Measurements from ENCODE around the gene KIAA2012. TPM values are rescaled to one million over a fixed set of nuclear protein-coding genes. Genes with fewer than 3 reads are reported as not detected.

KIAA2012 gene
- total and polyA plus RNA-seq, 2 donors (not counting 1 experiment from before 2014, with no cell fraction given): not detected

GRCh38 chr2:202064171-202064880 is 8.7 kb upstream of the KIAA2012 start:
- no peak overlapping the region for H3K27ac ChIP-seq (ENCODE audit: low read length in 2 of 2)

GRCh38 chr2:202064881-202065230 is 8.2 kb upstream of the KIAA2012 start:
- no peak overlapping the region for H3K4me2 ChIP-seq (replicated peaks; ENCODE audit: low read depth, low read length, poor library complexity, severe bottlenecking)
- Mint-ChIP-seq H3K9me3 (ENCODE audit: insufficient read depth) (no peaks in the 10 kb centered on the region), H3K27ac (no peak overlapping the region), H3K4me1 (no peaks in the 10 kb centered on the region), H3K27me3 (peaks cover 22% of the 10 kb centered on the region), H3K4me3 (no peak overlapping the region)
- no peak overlapping the region for H2AFZ ChIP-seq (ENCODE audit: insufficient read depth, low read depth, low read length, poor library complexity, severe bottlenecking)
- ChIA-PET CTCF (no interaction called here), POLR2A (no interaction called here)
- no peak overlapping the region for H3K27ac ChIP-seq (ENCODE audit: low read length in 2 of 2)
- H3K4me3 ChIP-seq (ENCODE audit: control extremely low read depth in 1 of 5, extremely low read depth in 1 of 5, insufficient read depth in 1 of 5, low read depth in 2 of 5, low read length in 4 of 5): no peak overlapping the region
- ATAC-seq (ENCODE audit: low read depth) (no peak), DNase-seq (no peak)
- no peaks in the 10 kb centered on the region for H3K36me3 ChIP-seq (replicated peaks in 1 of 2; ENCODE audit: control extremely low read depth in 1 of 2, control insufficient read depth in 1 of 2, extremely low read depth in 1 of 2, insufficient read depth in 2 of 2, low read length in 1 of 2)
- TF ChIP-seq EZH2 (IDR thresholded peaks at IDR 0.05; ENCODE audit: borderline replicate concordance, insufficient read depth, low read depth, low read length, poor library complexity, severe bottlenecking): no peak
- no peak for TF ChIP-seq CTCF (IDR thresholded peaks at IDR 0.05)
- no peaks in the 10 kb centered on the region for H3K9me3 ChIP-seq (ENCODE audit: control extremely low read depth in 1 of 3, control insufficient read depth in 2 of 3, insufficient read depth in 1 of 3, low read length in 2 of 3)
- intact Hi-C loops (cut with micrococcal nuclease): no loop called here
- no peaks in the 10 kb centered on the region for H3K79me2 ChIP-seq (ENCODE audit: control insufficient read depth, insufficient read depth, low read length)
- H4K20me1 ChIP-seq (ENCODE audit: control insufficient read depth, insufficient read depth, low read length, poor library complexity, severe bottlenecking): no peaks in the 10 kb centered on the region
- H3K27me3 ChIP-seq (replicated peaks in 1 of 4; ENCODE audit: control extremely low read depth in 1 of 4, control insufficient read depth in 3 of 4, insufficient read depth in 4 of 4, low read length in 3 of 4): no peaks in the 10 kb centered on the region
- H3K4me1 ChIP-seq (ENCODE audit: control insufficient read depth in 2 of 2, insufficient read depth in 2 of 2, low read length in 2 of 2): no peaks in the 10 kb centered on the region
- no peak overlapping the region for H3K9ac ChIP-seq (ENCODE audit: low read length)
- WGBS (ENCODE audit: insufficient coverage): 95% methylated on average over 3 of the region's 3 CpGs

More at GRCh38 chr2:202064171-202064880, 8.7 kb upstream of the KIAA2012 start:
- Histone ChIP-seq H3K4me2 (replicated peaks; ENCODE audit: low read depth, low read length, poor library complexity, severe bottlenecking) (no peak overlapping the region), H4K20me1 (ENCODE audit: control insufficient read depth, insufficient read depth, low read length, poor library complexity, severe bottlenecking) (no peaks in the 10 kb centered on the region), H3K9me3 (ENCODE audit: control extremely low read depth in 1 of 3, control insufficient read depth in 2 of 3, insufficient read depth in 1 of 3, low read length in 2 of 3) (no peaks in the 10 kb centered on the region), H3K9ac (ENCODE audit: low read length) (no peak overlapping the region), H3K4me1 (ENCODE audit: control insufficient read depth in 2 of 2, insufficient read depth in 2 of 2, low read length in 2 of 2) (no peaks in the 10 kb centered on the region), H3K79me2 (ENCODE audit: control insufficient read depth, insufficient read depth, low read length) (no peaks in the 10 kb centered on the region), H3K27me3 (replicated peaks in 1 of 4; ENCODE audit: control extremely low read depth in 1 of 4, control insufficient read depth in 3 of 4, insufficient read depth in 4 of 4, low read length in 3 of 4) (no peaks in the 10 kb centered on the region), H3K4me3 (ENCODE audit: control extremely low read depth in 1 of 5, extremely low read depth in 1 of 5, insufficient read depth in 1 of 5, low read depth in 2 of 5, low read length in 4 of 5) (no peak overlapping the region), H2AFZ (ENCODE audit: insufficient read depth, low read depth, low read length, poor library complexity, severe bottlenecking) (no peak overlapping the region), H3K36me3 (replicated peaks in 1 of 2; ENCODE audit: control extremely low read depth in 1 of 2, control insufficient read depth in 1 of 2, extremely low read depth in 1 of 2, insufficient read depth in 2 of 2, low read length in 1 of 2) (no peaks in the 10 kb centered on the region)
- no peaks in the 10 kb centered on the region for H3K9me3 Mint-ChIP-seq (ENCODE audit: insufficient read depth)
- CTCF ChIA-PET: no interaction called here
- no peak overlapping the region for H3K27ac Mint-ChIP-seq
- DNase-seq: no peak
- POLR2A ChIA-PET: no interaction called here
- no peak for ATAC-seq (ENCODE audit: low read depth)
- intact Hi-C loops (cut with micrococcal nuclease): no loop called here
- no peak overlapping the region for H3K4me3 Mint-ChIP-seq
- WGBS (ENCODE audit: insufficient coverage): 45% methylated on average over 2 of the region's 3 CpGs
- TF ChIP-seq EZH2 (IDR thresholded peaks at IDR 0.05; ENCODE audit: borderline replicate concordance, insufficient read depth, low read depth, low read length, poor library complexity, severe bottlenecking): no peak
- TF ChIP-seq CTCF (IDR thresholded peaks at IDR 0.05): no peak
- peaks cover 26% of the 10 kb centered on the region for H3K27me3 Mint-ChIP-seq
- H3K4me1 Mint-ChIP-seq: no peaks in the 10 kb centered on the region

All from B cell (primary cell).